ENCODE data around the gene DHRS1. TPM values are rescaled to one million over a fixed set of nuclear protein-coding genes. Genes with fewer than 3 reads are reported as not detected.

DHRS1 gene
- 10 to 100 TPM; 20.4 to 38.5 (median 29.3) TPM for polyA plus RNA-seq (ENCODE audit: low read depth in 6 of 6)

DNA sequence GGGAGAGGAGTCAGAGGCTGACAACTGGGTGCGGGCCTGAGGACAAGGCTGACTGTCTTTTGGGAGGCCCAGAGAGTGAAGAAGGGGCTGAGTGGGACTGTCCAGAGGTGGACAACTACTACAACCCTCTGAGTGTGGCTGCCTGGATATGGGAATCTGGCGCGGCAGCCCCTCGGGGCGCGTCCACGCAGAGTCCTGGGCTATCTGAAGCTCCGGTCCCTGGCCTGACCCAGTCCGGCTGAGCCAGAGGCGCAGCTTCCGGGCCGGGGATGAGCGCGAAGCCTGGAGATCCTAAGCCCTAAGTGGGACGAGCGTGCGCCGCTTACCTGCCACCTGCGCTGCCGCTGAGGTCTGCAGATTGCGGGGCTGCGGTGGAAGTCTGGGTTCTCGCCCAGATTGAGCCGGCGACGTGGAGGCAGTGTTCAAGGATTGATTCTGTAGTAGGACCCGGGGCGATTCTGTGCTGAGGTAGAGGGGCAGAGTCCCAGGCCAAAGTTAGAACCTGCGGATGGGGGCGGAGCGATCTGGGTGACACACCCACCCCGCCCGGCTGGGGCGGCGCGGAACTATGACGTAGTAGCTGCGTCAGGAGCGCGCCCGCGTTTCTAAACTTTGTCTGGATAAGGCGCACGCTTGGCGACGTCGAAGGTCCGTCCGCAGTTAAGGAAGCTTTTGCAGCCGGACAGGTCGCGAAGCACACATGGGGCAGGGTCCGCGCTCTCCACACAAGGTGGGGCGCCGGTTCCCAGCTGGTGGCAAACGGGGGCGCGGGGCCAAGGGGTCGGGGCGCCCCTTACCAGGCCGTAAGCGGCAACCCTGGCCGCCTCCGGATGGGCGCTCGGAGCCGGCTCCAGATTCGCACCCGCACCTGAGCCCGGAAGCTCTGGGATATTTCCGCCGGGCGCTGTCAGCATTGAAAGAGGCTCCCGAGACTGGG, at the start of gene DHRS1, which contains the start of gene NOP9:
TSS of gene DHRS1 (minus strand) at position 526 of the 937 bp plus-strand sequence. CDS start 674 bp downstream, outside the sequence.
TSS of gene NOP9 (plus strand) at position 596 of the 937 bp plus-strand sequence. CDS start at position 701, 105 bp downstream.
- no peaks in the 10 kb centered on the region for H3K27me3 Mint-ChIP-seq
- DNase-seq (peak; percentile 91), ATAC-seq (ENCODE audit: low read depth in 2 of 2) (peak; percentile 81 to 87)
- no peaks in the 10 kb centered on the region for H3K9me3 Mint-ChIP-seq
- peaks cover 5 to 14% of the 10 kb centered on the region in 2 donors for H3K36me3 Mint-ChIP-seq
- H3K27ac Mint-ChIP-seq = peak within 1 kb of the TSS; percentile 92 to 99 (median 97)
- H3K4me3 Mint-ChIP-seq = peak within 1 kb of the TSS; percentile 89 to 99 (median 96)
- H3K4me1 Mint-ChIP-seq = peaks cover 35 to 55% (median 53%) of the 10 kb centered on the region in 3 donors

DNA sequence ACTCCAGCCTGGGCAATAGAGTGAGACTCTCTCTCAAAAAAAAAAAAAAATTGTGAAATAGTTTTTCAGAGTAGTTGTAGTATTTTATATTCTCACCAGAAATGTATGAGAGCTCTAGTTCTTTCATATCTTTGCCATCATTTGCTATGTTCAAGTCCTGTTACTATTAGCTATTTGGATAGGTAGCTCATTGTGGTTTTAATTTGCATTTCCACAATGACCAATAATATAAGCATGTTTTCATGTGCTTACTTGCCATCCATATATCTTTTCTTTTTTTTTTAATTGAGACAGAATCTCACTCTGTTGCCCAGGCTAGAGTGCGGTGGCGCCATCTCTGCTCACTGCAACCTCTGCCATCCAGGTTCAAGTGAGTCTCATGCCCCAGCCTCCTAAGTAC, 48.6 kb upstream of the DHRS1 start:
- no peak for DNase-seq
- Mint-ChIP-seq H3K4me3 (no peak overlapping the region), H3K9me3 (no peaks in the 10 kb centered on the region), H3K4me1 (no peaks in the 10 kb centered on the region), H3K27me3 (peaks cover 31 to 55% (median 54%) of the 10 kb centered on the region in 3 donors), H3K36me3 (no peaks in the 10 kb centered on the region), H3K27ac (no peak overlapping the region)
- ATAC-seq (ENCODE audit: low read depth in 2 of 2) = no peak

DNA sequence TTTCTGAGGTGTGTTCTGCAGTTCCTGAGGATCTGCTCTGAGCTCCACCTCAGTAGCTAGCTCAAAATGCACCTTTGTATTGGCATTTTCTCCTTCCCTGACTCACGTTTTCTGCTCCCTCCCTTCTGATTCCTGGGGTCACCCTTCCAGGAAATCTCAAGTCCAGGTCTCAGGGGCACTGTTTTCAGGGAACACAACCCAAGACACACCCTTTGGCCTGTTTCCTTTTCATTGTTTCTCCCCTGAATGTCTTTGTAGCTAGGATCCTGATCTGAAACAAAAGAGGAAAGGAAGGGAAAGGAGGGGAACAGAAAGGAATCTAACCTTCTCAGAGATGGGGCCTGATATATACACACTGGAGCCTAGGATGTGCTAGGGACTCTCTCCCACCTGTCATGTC, 47.6 kb upstream of the DHRS1 start:
- H3K4me1 Mint-ChIP-seq = no peaks in the 10 kb centered on the region

DNA sequence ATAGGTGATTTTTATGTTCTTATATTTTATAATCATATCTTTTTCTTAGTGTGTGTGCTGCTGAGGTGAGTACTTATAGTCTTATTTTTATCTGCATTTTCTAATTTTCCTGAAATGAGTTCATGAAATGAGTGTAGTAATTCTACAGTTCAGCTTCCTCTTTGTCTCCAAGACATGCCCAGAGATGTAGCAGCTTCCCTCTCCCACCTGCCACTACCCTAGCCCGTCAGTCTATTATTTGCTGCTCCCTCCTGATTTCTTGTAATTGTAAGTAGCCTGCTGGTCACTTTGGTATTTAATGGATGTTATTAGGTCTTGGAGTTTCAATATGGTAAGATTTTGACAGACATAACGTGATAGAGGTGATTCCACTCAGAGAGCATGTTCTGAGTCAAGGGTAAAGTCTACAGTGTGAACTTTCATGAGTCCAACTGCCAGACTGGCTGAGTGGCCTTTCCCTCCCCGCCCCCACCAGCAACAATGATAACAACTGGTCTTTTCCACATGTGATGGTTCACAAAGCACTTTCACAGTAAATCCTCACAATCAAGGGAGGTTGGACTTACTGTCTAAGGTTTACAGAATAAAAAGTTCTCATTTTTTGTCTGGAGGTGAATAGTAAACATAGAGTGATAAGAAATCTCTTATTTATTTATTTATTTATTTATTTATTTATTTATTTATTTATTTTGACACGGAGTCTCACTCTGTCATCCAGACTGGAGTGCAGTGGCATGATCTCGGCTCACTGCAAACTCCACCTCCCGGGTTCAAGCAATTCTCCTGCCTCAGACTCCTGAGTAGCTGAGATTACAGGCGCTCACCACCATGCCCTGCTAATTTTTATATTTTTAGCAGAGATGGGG, 44.4 kb upstream of the DHRS1 start:
- H3K27ac Mint-ChIP-seq = peak overlapping the region in 1 of 6 donors; percentile 8
- ATAC-seq (ENCODE audit: low read depth in 2 of 2) (no peak), DNase-seq (no peak)
- H3K4me1 Mint-ChIP-seq = peaks cover 6 to 8% (median 6%) of the 10 kb centered on the region in 3 donors
- H3K9me3 Mint-ChIP-seq = no peaks in the 10 kb centered on the region
- H3K36me3 Mint-ChIP-seq = no peaks in the 10 kb centered on the region
- no peak overlapping the region for H3K4me3 Mint-ChIP-seq
- H3K27me3 Mint-ChIP-seq = peaks cover 16 to 34% (median 21%) of the 10 kb centered on the region in 3 donors

More for the DNA sequence above, 47.6 kb upstream of the DHRS1 start:
- Mint-ChIP-seq H3K36me3 (no peaks in the 10 kb centered on the region), H3K27me3 (peaks cover 31 to 50% (median 44%) of the 10 kb centered on the region in 3 donors), H3K4me3 (no peak overlapping the region), H3K9me3 (no peaks in the 10 kb centered on the region), H3K27ac (no peak overlapping the region)
- ATAC-seq (ENCODE audit: low read depth in 2 of 2) = no peak
- DNase-seq = no peak

DNA sequence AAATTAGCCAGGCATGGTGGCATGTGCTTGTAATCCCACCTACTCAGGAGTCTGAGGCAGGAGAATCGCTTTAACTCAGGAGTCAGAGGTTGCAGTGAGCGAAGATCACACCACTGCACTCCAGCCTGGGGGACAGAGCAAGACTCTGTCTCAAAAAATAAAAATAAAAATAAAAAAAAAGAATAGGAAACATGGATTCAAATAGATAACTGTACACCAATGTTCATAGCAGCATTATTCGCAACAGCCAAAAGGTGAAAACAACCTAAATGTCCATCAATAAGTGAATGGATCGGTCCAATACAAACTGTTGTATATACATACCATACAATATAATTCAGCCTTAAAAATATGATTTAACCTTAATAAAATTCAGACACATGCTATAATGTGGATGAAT, 43.3 kb upstream of the DHRS1 start:
- peaks cover 15 to 16% (median 16%) of the 10 kb centered on the region in 3 donors for H3K4me1 Mint-ChIP-seq
- ATAC-seq (ENCODE audit: low read depth in 2 of 2) (no peak), DNase-seq (no peak)
- no peak overlapping the region for H3K27ac Mint-ChIP-seq
- no peaks in the 10 kb centered on the region for H3K9me3 Mint-ChIP-seq
- H3K36me3 Mint-ChIP-seq = peaks cover 0 to 6% of the 10 kb centered on the region in 2 donors
- peaks cover 16 to 34% (median 20%) of the 10 kb centered on the region in 3 donors for H3K27me3 Mint-ChIP-seq
- H3K4me3 Mint-ChIP-seq = no peak overlapping the region

DNA sequence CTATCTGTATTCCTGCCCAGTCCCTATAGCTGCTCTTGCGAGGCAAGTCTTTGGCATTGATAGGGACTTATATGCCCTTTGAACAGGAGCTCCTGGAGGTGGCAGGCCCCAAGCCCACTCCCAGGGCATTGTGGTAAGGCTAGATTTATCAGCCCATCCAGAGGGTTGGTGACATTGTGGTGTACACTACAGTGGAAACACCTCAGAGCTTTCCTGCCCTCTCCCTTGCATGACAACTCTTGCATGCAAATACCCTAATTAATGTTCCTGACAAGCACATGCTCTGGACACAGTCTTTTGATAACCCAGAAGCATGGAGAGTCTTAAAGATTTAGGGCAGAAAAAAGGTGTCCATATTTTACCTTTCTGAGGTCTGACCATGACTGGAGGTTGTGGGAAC, 41.0 kb upstream of the DHRS1 start:
- Mint-ChIP-seq H3K4me3 (peak overlapping the region in 6 of 8 donors; percentile 88 to 98 (median 95)), H3K27ac (no peak overlapping the region), H3K9me3 (no peaks in the 10 kb centered on the region), H3K36me3 (peaks cover 4 to 18% of the 10 kb centered on the region in 2 donors), H3K4me1 (peaks cover 16 to 26% (median 17%) of the 10 kb centered on the region in 3 donors), H3K27me3 (peaks cover 16 to 20% (median 17%) of the 10 kb centered on the region in 3 donors)
- ATAC-seq (ENCODE audit: low read depth in 2 of 2) = no peak
- DNase-seq = no peak

DNA sequence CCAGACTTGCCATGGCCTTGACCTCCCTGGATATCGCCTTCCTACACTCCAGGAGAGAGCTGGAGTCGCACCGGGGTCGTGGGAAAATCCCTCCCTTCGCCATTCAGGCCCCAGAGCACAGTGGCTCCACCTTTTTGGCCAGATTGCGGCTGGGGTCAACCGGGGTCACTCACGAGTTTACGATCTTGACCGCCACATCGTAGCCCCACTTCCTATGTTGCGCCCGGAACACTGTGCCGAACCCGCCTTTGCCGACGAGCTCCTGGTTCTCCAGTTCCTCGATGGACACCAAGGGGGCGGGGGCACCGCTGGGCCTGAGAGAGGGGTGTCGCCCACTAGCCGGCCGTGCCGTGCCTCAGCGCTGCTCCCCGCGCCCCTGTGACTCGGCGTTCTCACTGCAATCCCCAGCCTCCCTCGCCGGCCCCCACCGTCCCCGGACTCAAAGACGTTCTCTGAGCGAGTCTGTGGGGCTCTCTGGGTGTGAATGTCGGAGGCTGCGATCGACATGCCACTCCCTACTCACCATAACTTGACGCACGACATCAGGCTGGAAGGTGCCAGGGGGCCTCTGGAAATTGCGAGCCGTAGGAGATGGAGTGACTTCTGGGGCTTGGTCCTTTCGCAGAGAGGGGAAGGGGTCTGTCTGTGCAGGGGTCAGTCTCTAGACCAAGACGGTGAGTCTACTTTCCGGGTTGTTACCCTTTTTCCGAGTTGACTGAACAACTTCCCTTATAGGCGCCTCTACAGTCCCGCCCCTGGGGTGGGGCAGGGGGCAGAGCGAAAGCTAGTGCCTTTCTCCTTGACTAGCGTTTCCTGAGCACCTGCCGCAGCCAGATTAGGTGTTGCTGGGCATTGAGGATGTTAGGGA, 39.9 kb upstream of the DHRS1 start, which contains the start of gene RIPK3:
TSS of gene RIPK3 (minus strand) at position 708 of the 868 bp plus-strand sequence. CDS start at position 543, 165 bp downstream.
- Mint-ChIP-seq H3K9me3 (peaks cover 0 to 1% (median 0%) of the 10 kb centered on the region in 7 donors), H3K4me1 (peaks cover 23 to 32% (median 26%) of the 10 kb centered on the region in 3 donors), H3K36me3 (peaks cover 4 to 18% of the 10 kb centered on the region in 2 donors), H3K4me3 (peak within 1 kb of the TSS; percentile 88 to 98 (median 96)), H3K27ac (peak within 1 kb of the TSS; percentile 69 to 96 (median 93)), H3K27me3 (peaks cover 12 to 21% (median 17%) of the 10 kb centered on the region in 3 donors)
- peak; percentile 72 for DNase-seq
- peak; percentile 96 for ATAC-seq (ENCODE audit: low read depth in 2 of 2)

DNA sequence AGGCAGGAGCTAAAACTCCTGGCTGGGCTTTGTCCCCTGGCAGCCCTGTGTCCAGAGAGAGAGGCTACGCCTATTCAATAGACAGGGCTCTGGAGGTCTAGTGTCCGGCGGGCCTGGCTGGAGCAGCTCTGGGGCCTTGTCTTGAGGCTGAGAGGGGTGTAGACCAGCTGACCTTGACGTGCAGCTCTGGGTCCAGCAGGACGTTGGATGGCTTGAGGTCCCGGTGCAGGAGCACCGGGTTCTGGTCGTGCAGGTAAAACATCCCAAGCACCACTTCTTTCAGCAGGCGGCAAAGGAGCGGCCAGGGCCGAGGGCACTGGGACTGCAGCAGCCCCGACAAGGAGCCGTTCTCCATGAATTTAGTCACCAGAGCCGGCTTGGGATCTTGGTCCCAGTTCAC, 39.3 kb upstream of the DHRS1 start:
- Mint-ChIP-seq H3K27me3 (peaks cover 17 to 26% (median 17%) of the 10 kb centered on the region in 3 donors), H3K9me3 (peaks cover 0 to 1% (median 0%) of the 10 kb centered on the region in 7 donors), H3K36me3 (peaks cover 4 to 18% of the 10 kb centered on the region in 2 donors), H3K4me1 (peaks cover 23 to 37% (median 30%) of the 10 kb centered on the region in 3 donors), H3K4me3 (peak overlapping the region; percentile 88 to 98 (median 96)), H3K27ac (peak overlapping the region in 2 of 6 donors; percentile 33 to 67)
- DNase-seq = no peak
- ATAC-seq (ENCODE audit: low read depth in 2 of 2) = no peak

DNA sequence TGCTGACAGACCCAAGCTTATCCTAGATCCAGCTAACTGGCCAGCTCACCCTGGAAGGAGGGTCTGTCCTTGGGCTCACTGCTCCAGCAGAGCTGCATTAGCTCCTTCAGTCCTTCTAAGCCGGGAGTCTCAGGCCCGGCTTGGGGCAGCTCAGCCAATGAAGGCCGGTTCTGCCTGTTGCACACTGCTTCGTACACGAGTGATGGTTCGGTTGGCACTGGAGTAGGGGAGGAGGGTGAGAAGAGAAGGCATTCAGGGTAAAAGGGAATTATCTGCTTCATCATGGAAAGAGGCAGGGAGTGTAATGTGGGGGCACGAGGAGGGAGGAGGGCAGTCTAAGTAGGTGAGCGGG, 38.2 kb upstream of the DHRS1 start:
- peaks cover 25 to 46% (median 30%) of the 10 kb centered on the region in 3 donors for H3K4me1 Mint-ChIP-seq
- DNase-seq (no peak), ATAC-seq (ENCODE audit: low read depth in 2 of 2) (no peak)
- H3K9me3 Mint-ChIP-seq = peaks cover 0 to 1% (median 0%) of the 10 kb centered on the region in 7 donors
- peaks cover 4 to 18% of the 10 kb centered on the region in 2 donors for H3K36me3 Mint-ChIP-seq
- peak overlapping the region in 1 of 6 donors; percentile 11 for H3K27ac Mint-ChIP-seq
- H3K27me3 Mint-ChIP-seq = peaks cover 17 to 26% (median 22%) of the 10 kb centered on the region in 3 donors
- H3K4me3 Mint-ChIP-seq = peak overlapping the region; percentile 26 to 98 (median 90)

DNA sequence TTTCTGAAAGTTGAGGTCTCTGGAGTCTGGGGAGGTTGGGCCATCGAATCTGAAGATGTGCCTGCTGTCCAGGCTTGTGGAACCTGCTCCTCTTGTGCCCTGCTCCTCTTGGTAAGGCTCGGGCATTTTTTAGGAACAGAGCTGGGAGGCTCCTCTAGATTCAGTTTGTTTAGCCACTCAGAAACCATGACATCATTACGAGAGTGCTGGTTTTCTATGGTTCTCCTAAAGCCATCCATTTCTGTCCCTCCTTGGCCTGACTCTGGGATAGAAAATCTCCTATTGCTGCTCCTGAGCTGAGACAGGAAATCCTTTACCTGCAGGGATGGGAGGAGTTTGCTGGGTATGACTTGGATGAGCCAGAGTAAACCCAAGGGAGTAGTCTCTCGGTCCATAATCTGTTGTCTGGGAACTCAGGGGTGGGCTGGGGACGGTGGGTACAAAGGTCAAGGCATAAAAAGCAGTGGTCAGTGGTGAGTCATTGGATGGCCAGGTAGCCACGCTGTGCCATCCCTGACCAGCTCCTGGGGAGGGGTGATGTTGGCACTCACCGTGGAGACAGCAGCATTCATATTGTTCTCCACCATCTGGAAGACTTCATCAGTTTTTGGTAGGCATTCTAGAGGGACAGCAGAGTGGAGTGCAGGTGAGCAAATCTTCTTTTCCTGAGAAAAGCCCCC, 37.7 kb upstream of the DHRS1 start:
- ATAC-seq (ENCODE audit: low read depth in 2 of 2) (no peak), DNase-seq (no peak)
- Mint-ChIP-seq H3K4me3 (peak overlapping the region in 6 of 8 donors; percentile 41 to 98 (median 90)), H3K27me3 (peaks cover 21 to 28% (median 21%) of the 10 kb centered on the region in 3 donors), H3K36me3 (peaks cover 4 to 18% of the 10 kb centered on the region in 2 donors), H3K27ac (peak overlapping the region in 1 of 6 donors; percentile 42), H3K9me3 (peaks cover 0 to 1% (median 0%) of the 10 kb centered on the region in 7 donors), H3K4me1 (peaks cover 28 to 50% (median 35%) of the 10 kb centered on the region in 3 donors)

DNA sequence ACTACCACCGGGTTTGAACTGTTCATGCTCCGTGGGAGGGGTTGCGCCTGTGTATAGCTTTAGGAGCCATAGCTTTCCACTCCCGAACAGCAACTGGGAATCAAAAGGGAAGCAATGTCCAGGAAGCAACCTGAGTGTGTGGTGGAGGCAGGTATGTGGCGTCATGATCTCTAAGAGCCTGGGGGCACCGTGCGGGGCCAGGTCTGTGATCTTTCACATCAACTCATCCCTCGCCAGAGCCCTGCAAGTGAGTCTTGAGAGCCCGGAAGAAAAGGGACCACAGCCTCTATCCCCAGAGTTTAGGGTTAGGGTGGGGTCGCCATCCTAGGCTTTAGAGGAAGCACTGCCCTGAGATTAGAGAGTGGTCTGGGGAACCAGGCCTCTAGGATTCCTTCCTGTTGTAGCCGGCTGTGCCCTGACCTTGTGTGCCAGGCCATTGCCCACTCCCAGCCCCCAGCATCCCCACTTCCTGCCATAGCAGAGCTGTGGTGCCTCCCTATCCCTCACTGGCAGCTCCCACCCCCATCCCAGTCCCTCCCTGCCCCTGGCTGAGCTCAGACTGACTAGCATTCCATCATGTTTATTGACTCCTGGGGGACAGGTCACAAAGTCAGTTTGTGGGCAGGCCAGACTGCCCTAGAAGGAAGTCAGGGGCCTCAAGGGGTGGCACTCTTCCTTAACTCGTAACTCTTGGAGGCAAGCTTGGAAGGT, 36.0 kb upstream of the DHRS1 start:
- Mint-ChIP-seq H3K27me3 (peaks cover 19 to 26% (median 20%) of the 10 kb centered on the region in 3 donors), H3K27ac (peak overlapping the region in 1 of 6 donors; percentile 16), H3K36me3 (peaks cover 4 to 18% of the 10 kb centered on the region in 2 donors), H3K4me3 (peak overlapping the region in 6 of 8 donors; percentile 65 to 86 (median 78)), H3K9me3 (peaks cover 0 to 1% (median 0%) of the 10 kb centered on the region in 7 donors), H3K4me1 (peaks cover 35 to 59% (median 40%) of the 10 kb centered on the region in 3 donors)
- no peak for ATAC-seq (ENCODE audit: low read depth in 2 of 2)
- DNase-seq = no peak

Measured in naive B cell (primary cell).